Epithelial cell of esophagus (primary cell): ENCODE results near the gene NOTO.

Experiments
- DNase-seq: peaks from one replicate; pipeline ENCODE4 v3.0.0; 2010; ENCODE audit warnings: low read depth
- H3K4me3 ChIP-seq: 2 replicates; pipeline ENCODE4 v1.5.1; 2011; ENCODE audit warnings: mild to moderate bottlenecking, low read length, control low read depth
- CTCF ChIP-seq: IDR thresholded peaks from 2 replicates; pipeline ENCODE4 v1.5.1; 2011; ENCODE audit warnings: low read depth, mild to moderate bottlenecking, low read length, control low read depth, inconsistent platforms; ENCODE audit not compliant: insufficient read depth; ENCODE audit errors: missing control alignments

Gene NOTO

GRCh38 chr2:73225513-73226360, 23.4 kb downstream of the NOTO start:
- H3K4me3 ChIP-seq = no peak overlapping the region
- TF ChIP-seq CTCF = no peak
- DNase-seq = no peak

GRCh38 chr2:73227086-73227485, 24.7 kb downstream of the NOTO start:
- H3K4me3 ChIP-seq = no peak overlapping the region
- DNase-seq = no peak
- TF ChIP-seq CTCF = no peak

GRCh38 chr2:73228631-73229030, 26.3 kb downstream of the NOTO start:
- TF ChIP-seq CTCF = no peak
- DNase-seq = no peak
- no peak overlapping the region for H3K4me3 ChIP-seq

- H3K4me3 ChIP-seq = peak overlapping the region; percentile 83
- DNase-seq = no peak
- TF ChIP-seq CTCF = no peak
Measured at GRCh38 chr2:73232403-73233153, 30.2 kb downstream of the NOTO start.

- H3K4me3 ChIP-seq = peak within 1 kb of the TSS; percentile 83
- peak; percentile 100 for DNase-seq
- no peak for TF ChIP-seq CTCF
Measured at GRCh38 chr2:73233154-73233931, 31.0 kb downstream of the NOTO start, which contains the start of gene PRADC1. Gene PRADC1 (minus strand): TSS chr2:73233239. CDS start chr2:73233160, 79 bp downstream.

GRCh38 chr2:73233932-73234832, 31.8 kb downstream of the NOTO start, which contains the start of gene CCT7:
Gene CCT7 (plus strand): TSS chr2:73234308. CDS start chr2:73234379, 71 bp downstream.
- TF ChIP-seq CTCF = no peak
- H3K4me3 ChIP-seq = peak within 1 kb of the TSS; percentile 83
- DNase-seq = peak; percentile 92
